CD4-positive, alpha-beta T cell (primary cell): ENCODE data around the gene MYL12B. TPM values are rescaled to one million over a fixed set of nuclear protein-coding genes. Genes with fewer than 3 reads are reported as not detected.

Experiments used
- ATAC-seq: fragments of 200-7000 bp; cut with Tn5 transposase; one replicate; pipeline ENCODE4 v1.10.0; 2022; ENCODE audit warnings: mild to moderate bottlenecking; ENCODE audit not compliant: poor library complexity
- CTCF ChIA-PET: fragments of 350-600 bp; sonication (Branson Sonifier 250); formaldehyde crosslinking; loops from one replicate; lab custom pipeline; 2021; ENCODE audit warnings: antibody characterized with exemption, inconsistent platforms; lab: Charles Lee
- POLR2A ChIA-PET: fragments of 350-600 bp; sonication (Branson Sonifier 250); formaldehyde crosslinking; loops from one replicate; lab custom pipeline; 2021; ENCODE audit warnings: antibody characterized with exemption, inconsistent platforms; lab: Charles Lee
- DNase-seq, 14 experiments: peaks; one replicate each; pipeline ENCODE4 v3.0.0-alpha.2; 2013 to 2020; ENCODE audit warnings: mixed read lengths in 2 of 14
- H3K27ac ChIP-seq, 2 donors: one replicate each; pipeline versions ENCODE4 v1.5.1 to v1.7.0; 2013; ENCODE audit warnings: low read length in 2 of 2, low read depth in 1 of 2, mild to moderate bottlenecking in 1 of 2
- H3K27me3 ChIP-seq, 2 experiments: 1 replicate in 1 of 2; 2 replicates in 1 of 2; pipeline versions ENCODE4 v1.6.1 to v1.7.0; 2013; ENCODE audit warnings: low read length in 2 of 2, control low read depth in 1 of 2, mild to moderate bottlenecking in 1 of 2, moderate library complexity in 1 of 2; ENCODE audit not compliant: insufficient read depth in 2 of 2, control insufficient read depth in 1 of 2
- H3K36me3 ChIP-seq: one replicate; pipeline ENCODE4 v1.6.1; 2013; ENCODE audit warnings: low read length, control low read depth; ENCODE audit not compliant: insufficient read depth
- H3K4me1 ChIP-seq: one replicate; pipeline ENCODE4 v1.6.1; 2013; ENCODE audit warnings: low read length, control low read depth; ENCODE audit not compliant: insufficient read depth
- H3K4me3 ChIP-seq: one replicate; pipeline ENCODE4 v1.5.1; 2013; ENCODE audit warnings: mild to moderate bottlenecking, low read length, moderate library complexity
- H3K9me3 ChIP-seq, 2 experiments: 1 replicate in 1 of 2; 2 replicates in 1 of 2; pipeline versions ENCODE4 v1.6.1 to v1.7.0; 2013; ENCODE audit warnings: low read length in 2 of 2, mild to moderate bottlenecking in 2 of 2, control low read depth in 1 of 2, moderate library complexity in 1 of 2; ENCODE audit not compliant: control insufficient read depth in 1 of 2, insufficient read depth in 1 of 2
- H3K27ac Mint-ChIP-seq: one replicate; pipeline ENCODE4 v1.8.0; 2020; ENCODE audit warnings: mixed read lengths
- H3K27me3 Mint-ChIP-seq: one replicate; pipeline ENCODE4 v1.8.0; 2021; ENCODE audit warnings: mixed read lengths
- H3K36me3 Mint-ChIP-seq: one replicate; pipeline ENCODE4 v1.8.0; 2021; ENCODE audit warnings: low read depth, mixed read lengths
- H3K4me1 Mint-ChIP-seq: one replicate; pipeline ENCODE4 v1.8.0; 2021; ENCODE audit warnings: low read depth, mixed read lengths
- H3K4me3 Mint-ChIP-seq: one replicate; pipeline ENCODE4 v1.8.0; 2020; ENCODE audit warnings: mild to moderate bottlenecking, mixed read lengths
- H3K9me3 Mint-ChIP-seq: one replicate; pipeline ENCODE4 v1.8.0; 2020; ENCODE audit warnings: mixed read lengths
- intact Hi-C, 2 experiments: fragments of 100-400 bp; cut with DNase I in 1 of 2; cut with micrococcal nuclease in 1 of 2; formaldehyde crosslinking; loops; one replicate each; pipeline versions ENCODE4 v1.15.1 to v1.9.0; 2023 to 2025; cut with DNase I, micrococcal nuclease
- total RNA-seq, 174 experiments: library from RNA in 2 of 174; stranded (reverse) in 2 of 174; gene quantifications; one replicate each; pipeline ENCODE4 v1.2.3 and lab custom pipeline; 2021 to 2026
- TF ChIP-seq, protein P1 (sequence below): fragments of 200-600 bp; IDR thresholded peaks from one replicate; pipeline ENCODE4 v1.8.0; 2022; ENCODE audit warnings: antibody characterized with exemption, mild to moderate bottlenecking

Gene MYL12B
- total RNA-seq, 2 experiments from 2014 or later, result 128 to 133 TPM

DNA sequence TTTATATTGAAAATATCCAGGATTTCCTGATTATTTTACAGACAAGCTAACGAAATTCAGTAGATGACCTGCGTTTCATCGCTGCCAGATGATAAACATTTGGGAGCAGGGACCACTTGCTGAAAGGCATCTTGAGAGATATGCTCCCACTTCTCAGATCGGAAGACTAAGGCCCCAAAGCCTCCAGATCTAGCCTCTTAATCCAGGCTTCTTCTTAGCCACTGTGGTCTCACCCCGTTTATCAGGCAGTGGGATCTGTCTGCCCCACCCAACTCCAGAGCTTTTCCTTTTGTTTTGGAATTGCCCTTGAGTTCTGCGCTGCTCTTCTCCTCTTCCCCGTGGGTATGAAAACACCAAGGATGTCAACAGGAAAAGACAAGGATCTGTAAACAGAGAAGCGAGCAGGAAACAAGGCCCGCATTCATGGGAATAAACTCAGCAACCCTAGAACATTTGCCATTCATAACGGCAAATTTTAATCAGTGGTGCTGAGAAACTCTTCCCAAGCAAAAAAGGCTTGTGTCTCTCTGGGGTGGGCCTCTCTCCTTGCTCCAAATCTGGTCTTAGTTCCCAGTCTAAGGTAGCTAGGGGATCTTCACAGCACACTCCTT is 21.4 kb downstream of the MYL12B start:
- TF ChIP-seq, protein P1, sequence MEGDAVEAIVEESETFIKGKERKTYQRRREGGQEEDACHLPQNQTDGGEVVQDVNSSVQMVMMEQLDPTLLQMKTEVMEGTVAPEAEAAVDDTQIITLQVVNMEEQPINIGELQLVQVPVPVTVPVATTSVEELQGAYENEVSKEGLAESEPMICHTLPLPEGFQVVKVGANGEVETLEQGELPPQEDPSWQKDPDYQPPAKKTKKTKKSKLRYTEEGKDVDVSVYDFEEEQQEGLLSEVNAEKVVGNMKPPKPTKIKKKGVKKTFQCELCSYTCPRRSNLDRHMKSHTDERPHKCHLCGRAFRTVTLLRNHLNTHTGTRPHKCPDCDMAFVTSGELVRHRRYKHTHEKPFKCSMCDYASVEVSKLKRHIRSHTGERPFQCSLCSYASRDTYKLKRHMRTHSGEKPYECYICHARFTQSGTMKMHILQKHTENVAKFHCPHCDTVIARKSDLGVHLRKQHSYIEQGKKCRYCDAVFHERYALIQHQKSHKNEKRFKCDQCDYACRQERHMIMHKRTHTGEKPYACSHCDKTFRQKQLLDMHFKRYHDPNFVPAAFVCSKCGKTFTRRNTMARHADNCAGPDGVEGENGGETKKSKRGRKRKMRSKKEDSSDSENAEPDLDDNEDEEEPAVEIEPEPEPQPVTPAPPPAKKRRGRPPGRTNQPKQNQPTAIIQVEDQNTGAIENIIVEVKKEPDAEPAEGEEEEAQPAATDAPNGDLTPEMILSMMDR, result no peak
- peaks cover 9% of the 10 kb centered on the region for H3K36me3 Mint-ChIP-seq
- H3K4me1 Mint-ChIP-seq, result no peaks in the 10 kb centered on the region
- H3K36me3 ChIP-seq, result peaks cover 6% of the 10 kb centered on the region
- H3K27me3 Mint-ChIP-seq, result no peaks in the 10 kb centered on the region
- no peak overlapping the region for H3K27ac ChIP-seq
- no peak overlapping the region for H3K4me3 ChIP-seq
- H3K27me3 ChIP-seq, result no peaks in the 10 kb centered on the region
- ChIA-PET CTCF (interaction anchor here (0.6 to 1.2 kb wide), 2 partner anchors 9 to 14 kb away, joined by 3 to 4 read pairs; no protein-coding TSS in a partner anchor), POLR2A (interaction anchor here (1.2 to 1.4 kb wide), 2 partner anchors 382 to 383 kb away, joined by 3 to 4 read pairs; no protein-coding TSS in a partner anchor)
- intact Hi-C loops, result loop anchor here (2.0 to 5.0 kb wide), 7 partner anchors 13 to 784 kb away; partner anchors contain the start of gene TGIF1 (in 1 of the 2)
- H3K9me3 Mint-ChIP-seq, result peaks cover 3% of the 10 kb centered on the region
- H3K4me1 ChIP-seq, result no peaks in the 10 kb centered on the region
- H3K27ac Mint-ChIP-seq, result no peak overlapping the region
- DNase-seq, result no peak
- H3K9me3 ChIP-seq, result no peaks in the 10 kb centered on the region
- no peak overlapping the region for H3K4me3 Mint-ChIP-seq
- no peak for ATAC-seq

DNA sequence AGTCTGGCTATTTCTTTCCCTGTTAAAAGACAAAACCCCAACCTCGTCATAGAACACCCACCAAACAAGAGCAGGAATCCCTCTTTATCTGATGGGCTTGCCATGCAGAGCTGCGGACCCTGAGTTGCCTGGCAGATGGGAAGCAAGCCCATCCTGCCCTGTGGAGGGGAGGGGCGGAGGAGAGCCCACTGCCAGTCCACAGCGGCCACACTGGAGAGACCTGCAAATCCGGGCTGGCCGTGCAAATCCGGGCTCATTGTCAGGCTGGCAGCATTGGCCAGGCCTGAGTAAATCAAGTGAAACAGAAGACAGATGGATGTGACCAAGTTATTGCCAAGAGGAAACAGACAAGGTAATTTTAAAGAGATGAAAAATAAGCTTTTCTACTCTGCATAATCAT is 22.0 kb downstream of the MYL12B start:
- H3K27me3 Mint-ChIP-seq, result no peaks in the 10 kb centered on the region
- peaks cover 4% of the 10 kb centered on the region for H3K36me3 Mint-ChIP-seq
- Histone ChIP-seq H3K9me3 (peaks cover 0 to 5% of the 10 kb centered on the region in 2 experiments), H3K36me3 (peaks cover 1% of the 10 kb centered on the region), H3K27me3 (no peaks in the 10 kb centered on the region), H3K4me1 (no peaks in the 10 kb centered on the region), H3K27ac (no peak overlapping the region), H3K4me3 (no peak overlapping the region)
- TF ChIP-seq, protein P1, result no peak
- POLR2A ChIA-PET, result interaction anchor here (0.8 to 1.2 kb wide), 3 partner anchors 14 to 383 kb away, joined by 3 read pairs; no protein-coding TSS in a partner anchor
- no peak overlapping the region for H3K27ac Mint-ChIP-seq
- peaks cover 3% of the 10 kb centered on the region for H3K9me3 Mint-ChIP-seq
- intact Hi-C loops, result loop anchor here (2.0 to 5.0 kb wide), 7 partner anchors 13 to 783 kb away; partner anchors contain the start of gene TGIF1 (in 1 of the 2)
- CTCF ChIA-PET, result interaction anchor here (0.6 to 3.2 kb wide), 3 partner anchors 10 to 382 kb away, joined by 3 to 11 read pairs (median 4); no protein-coding TSS in a partner anchor
- ATAC-seq (no peak), DNase-seq (no peak)
- no peak overlapping the region for H3K4me3 Mint-ChIP-seq
- no peaks in the 10 kb centered on the region for H3K4me1 Mint-ChIP-seq

DNA sequence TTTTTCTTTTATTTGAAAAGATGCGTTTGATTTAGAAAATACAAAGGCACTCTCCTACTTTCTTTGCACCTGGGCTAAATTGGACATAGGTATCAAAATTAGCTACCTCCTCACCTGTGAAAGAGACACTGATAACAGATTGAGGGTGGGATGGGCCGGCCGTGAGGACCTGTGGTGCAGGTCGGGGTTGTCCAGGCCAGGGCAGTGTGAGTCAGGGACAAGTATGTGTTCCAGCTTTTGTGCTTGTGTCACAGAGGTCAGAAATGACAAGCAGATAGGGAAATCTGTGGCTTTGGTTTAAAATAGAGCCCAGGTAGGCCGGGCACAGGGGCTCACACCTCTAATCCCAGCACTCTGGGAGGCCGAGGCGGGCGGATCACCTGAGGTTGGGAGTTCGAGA is 22.6 kb downstream of the MYL12B start:
- Histone ChIP-seq H3K36me3 (no peaks in the 10 kb centered on the region), H3K27ac (no peak overlapping the region), H3K9me3 (peaks cover 0 to 5% of the 10 kb centered on the region in 2 experiments), H3K4me1 (no peaks in the 10 kb centered on the region), H3K4me3 (no peak overlapping the region), H3K27me3 (no peaks in the 10 kb centered on the region)
- no peak overlapping the region for H3K27ac Mint-ChIP-seq
- H3K27me3 Mint-ChIP-seq, result no peaks in the 10 kb centered on the region
- DNase-seq, result no peak
- POLR2A ChIA-PET, result interaction anchor here (0.8 to 1.2 kb wide), 3 partner anchors 13 to 382 kb away, joined by 3 read pairs; no protein-coding TSS in a partner anchor
- TF ChIP-seq, protein P1, result no peak
- peaks cover 3% of the 10 kb centered on the region for H3K9me3 Mint-ChIP-seq
- no peak for ATAC-seq
- H3K4me1 Mint-ChIP-seq, result no peaks in the 10 kb centered on the region
- no peak overlapping the region for H3K4me3 Mint-ChIP-seq
- no peaks in the 10 kb centered on the region for H3K36me3 Mint-ChIP-seq
- intact Hi-C loops, result loop anchor here (5.0 kb wide), 5 partner anchors 168 to 783 kb away; partner anchors contain the start of gene TGIF1 (in 1 of the 2)
- CTCF ChIA-PET, result interaction anchor here (1.0 to 3.2 kb wide), 2 partner anchors 13 to 382 kb away, joined by 3 to 11 read pairs; no protein-coding TSS in a partner anchor
